ENCODE data around the gene RRP8. TPM values are rescaled to one million over a fixed set of nuclear protein-coding genes. Genes with fewer than 3 reads are reported as not detected.

The RRP8 gene
- total and polyA plus RNA-seq, 9 of the 15 experiments (the other 6 are each of a cell fraction or from before 2014, with no cell fraction given): 5.7 to 47.3 (median 32.6) TPM

GRCh38 chr11:6568191-6568918, 35.1 kb downstream of the RRP8 start (continued):
- TF ChIP-seq CBX8 (IDR thresholded peaks at IDR 0.05; ENCODE audit: borderline replicate concordance, extremely low read depth, low read depth, low read length, poor library complexity, severe bottlenecking) (no peak), ZNF12 (CRISPR knock-in tag; IDR thresholded peaks at IDR 0.05) (no peak), CBFA2T2 (conservative IDR thresholded peaks at IDR 0.05) (peak; percentile 75), ZNF76 (CRISPR knock-in tag; IDR thresholded peaks at IDR 0.05; ENCODE audit: borderline replicate concordance) (0 out of 2 replicates have a peak, but pooled peaks have one; percentile 36), PCBP2 (IDR thresholded peaks at IDR 0.05; ENCODE audit: low read depth, low read length, poor library complexity, severe bottlenecking) (no peak), BCOR (IDR thresholded peaks at IDR 0.05) (no peak), HDAC6 (IDR thresholded peaks at IDR 0.05; ENCODE audit: low read depth, low read length) (no peak), ZNF143 (CRISPR knock-in tag; IDR thresholded peaks at IDR 0.05) (no peak), E2F5 (CRISPR knock-in tag; IDR thresholded peaks at IDR 0.05) (no peak), PHF21A (IDR thresholded peaks at IDR 0.05; ENCODE audit: borderline replicate concordance, low read depth) (no peak), SAP30 (IDR thresholded peaks at IDR 0.05; ENCODE audit: borderline replicate concordance, insufficient read depth, low read depth, low read length, poor library complexity, severe bottlenecking) (no peak), E2F8 (IDR thresholded peaks at IDR 0.05; ENCODE audit: low read depth, partially characterized antibody) (no peak), ZBTB11 (CRISPR knock-in tag; IDR thresholded peaks at IDR 0.05) (peak in 1 of 3 experiments; percentile 44; a peak in 2 of 6 replicates), ZKSCAN3 (CRISPR knock-in tag; IDR thresholded peaks at IDR 0.05) (no peak), SRSF7 (optimal IDR thresholded peaks at IDR 0.05; ENCODE audit: low read depth, low read length) (no peak), FOS (IDR thresholded peaks at IDR 0.05; ENCODE audit: extremely low read depth, insufficient read length) (no peak)
- TF ChIP-seq, protein P1, sequence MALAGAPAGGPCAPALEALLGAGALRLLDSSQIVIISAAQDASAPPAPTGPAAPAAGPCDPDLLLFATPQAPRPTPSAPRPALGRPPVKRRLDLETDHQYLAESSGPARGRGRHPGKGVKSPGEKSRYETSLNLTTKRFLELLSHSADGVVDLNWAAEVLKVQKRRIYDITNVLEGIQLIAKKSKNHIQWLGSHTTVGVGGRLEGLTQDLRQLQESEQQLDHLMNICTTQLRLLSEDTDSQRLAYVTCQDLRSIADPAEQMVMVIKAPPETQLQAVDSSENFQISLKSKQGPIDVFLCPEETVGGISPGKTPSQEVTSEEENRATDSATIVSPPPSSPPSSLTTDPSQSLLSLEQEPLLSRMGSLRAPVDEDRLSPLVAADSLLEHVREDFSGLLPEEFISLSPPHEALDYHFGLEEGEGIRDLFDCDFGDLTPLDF (CRISPR knock-in tag; IDR thresholded peaks at IDR 0.05): no peak

All from K562 (cell line).